Endothelial cell of umbilical vein (primary cell): ENCODE results near the gene PRDX4. TPM values are rescaled to one million over a fixed set of nuclear protein-coding genes. Genes with fewer than 3 reads are reported as not detected.

Experiments used
- BruUV-seq: library from RNA; stranded (reverse); fragments of 400-500 nt; replicated peaks from 2 replicates; lab custom pipeline; 2021; lab: Mats Ljungman, UMichigan
- CTCF ChIA-PET: fragments of 300-600, 350-600 bp; sonication (Branson Sonifier 250); formaldehyde crosslinking; loops from one replicate; lab custom pipeline; 2021; ENCODE audit warnings: antibody characterized with exemption, inconsistent platforms; lab: Charles Lee
- POLR2A ChIA-PET: fragments of 300-600, 350-600 bp; sonication (Branson Sonifier 250); formaldehyde crosslinking; loops from one replicate; lab custom pipeline; 2021; ENCODE audit warnings: antibody characterized with exemption, inconsistent platforms; lab: Charles Lee
- DNase-seq: peaks from one replicate; pipeline ENCODE4 v3.0.0-alpha.2; 2011; ENCODE audit warnings: low read depth, low spot score
- FAIRE-seq: peaks from 2 replicates; lab custom pipeline; 2011; peaks lifted over from hg19 to GRCh38; lab: Jason Lieb, UNC
- H2AFZ ChIP-seq: 2 replicates; pipeline ENCODE4 v1.6.0; 2012; ENCODE audit warnings: low read depth, low read length, control low read depth, inconsistent platforms
- H3K27ac ChIP-seq: 2 replicates; pipeline ENCODE4 v1.5.1; 2011; ENCODE audit warnings: low read depth, mild to moderate bottlenecking, control low read depth, low read length, moderate library complexity; ENCODE audit not compliant: insufficient read depth
- H3K27me3 ChIP-seq, 2 experiments: 2 replicates each; pipeline versions ENCODE4 v1.6.0 to v1.6.1; 2011; ENCODE audit warnings: low read length in 2 of 2, mixed read lengths in 1 of 2; ENCODE audit not compliant: control insufficient read depth in 2 of 2, insufficient read depth in 2 of 2
- H3K36me3 ChIP-seq, 2 experiments: 2 replicates in 1 of 2; 3 replicates in 1 of 2; pipeline ENCODE4 v1.5.1; 2011; ENCODE audit warnings: low read length in 2 of 2, mild to moderate bottlenecking in 1 of 2, moderate library complexity in 1 of 2; ENCODE audit not compliant: control insufficient read depth in 2 of 2, insufficient read depth in 2 of 2; ENCODE audit errors: extremely low read depth in 1 of 2
- H3K4me1 ChIP-seq: 3 replicates; pipeline ENCODE4 v1.5.1; 2011; ENCODE audit warnings: mild to moderate bottlenecking, low read length; ENCODE audit not compliant: control insufficient read depth, insufficient read depth; ENCODE audit errors: extremely low read depth
- H3K4me2 ChIP-seq: 2 replicates; pipeline ENCODE4 v1.6.1; 2011; ENCODE audit warnings: low read length, control low read depth, mixed read lengths; ENCODE audit not compliant: insufficient read depth
- H3K4me3 ChIP-seq, 3 experiments: fragments of 200-600 bp in 1 of 3; sonication (generic), shearing (Covaris generic) in 1 of 3; replicated peaks in 1 of 3; 2 replicates each; pipeline ENCODE4 v1.5.1; 2011 to 2016; ENCODE audit warnings: control low read depth in 3 of 3, low read length in 3 of 3, mild to moderate bottlenecking in 2 of 3, inconsistent platforms in 1 of 3, low read depth in 1 of 3, moderate library complexity in 1 of 3; ENCODE audit not compliant: insufficient read depth in 1 of 3
- H3K79me2 ChIP-seq: 2 replicates; pipeline ENCODE4 v1.6.0; 2012; ENCODE audit warnings: low read length, inconsistent platforms; ENCODE audit not compliant: control insufficient read depth, insufficient read depth
- H3K9ac ChIP-seq: replicated peaks from 2 replicates; pipeline ENCODE3; 2011; ENCODE audit warnings: low read length, control low read depth; ENCODE audit not compliant: insufficient read depth; ENCODE audit errors: extremely low read depth
- H3K9me1 ChIP-seq: replicated peaks from 3 replicates; pipeline ENCODE4 v1.6.0; 2011; ENCODE audit warnings: mild to moderate bottlenecking, low read length; ENCODE audit not compliant: control insufficient read depth, insufficient read depth; ENCODE audit errors: extremely low read depth
- H3K9me3 ChIP-seq: replicated peaks from 2 replicates; pipeline ENCODE4 v1.5.1; 2012; ENCODE audit warnings: low read length, inconsistent platforms; ENCODE audit not compliant: control insufficient read depth, insufficient read depth
- H4K20me1 ChIP-seq: replicated peaks from 2 replicates; pipeline ENCODE3; 2011; ENCODE audit warnings: mild to moderate bottlenecking, low read length; ENCODE audit not compliant: control insufficient read depth, insufficient read depth; ENCODE audit errors: extremely low read depth
- CTCF ChIP-seq, 2 donors: IDR thresholded peaks; 1 replicate in 1 of 2; 2 replicates in 1 of 2; pipeline ENCODE4 v1.5.1; 2011; ENCODE audit warnings: low read length in 2 of 2, mild to moderate bottlenecking in 2 of 2, moderate library complexity in 2 of 2, control low read depth in 1 of 2, inconsistent platforms in 1 of 2, low read depth in 1 of 2; ENCODE audit not compliant: insufficient read depth in 1 of 2; ENCODE audit errors: extremely low read depth in 1 of 2
- EZH2 ChIP-seq: IDR thresholded peaks from 2 replicates; pipeline ENCODE4 v1.6.1; 2012; ENCODE audit warnings: borderline replicate concordance, low read depth, mild to moderate bottlenecking, moderate library complexity, low read length, inconsistent platforms; ENCODE audit not compliant: severe bottlenecking
- FOS ChIP-seq: IDR thresholded peaks from 2 replicates; pipeline ENCODE4 v1.6.1; 2011; ENCODE audit warnings: mild to moderate bottlenecking, low read length, moderate library complexity, borderline replicate concordance; ENCODE audit not compliant: insufficient read depth
- GATA2 ChIP-seq: IDR thresholded peaks from 2 replicates; pipeline ENCODE4 v1.7.0; 2011; ENCODE audit warnings: low read depth, mild to moderate bottlenecking, moderate library complexity, mixed read lengths, low read length; ENCODE audit not compliant: insufficient read length, insufficient read depth
- MYC ChIP-seq: IDR thresholded peaks from one replicate; pipeline ENCODE4 v1.6.1; 2011; ENCODE audit warnings: mild to moderate bottlenecking, low read depth, low read length
- POLR2AphosphoS5 ChIP-seq: IDR thresholded peaks from 2 replicates; pipeline ENCODE4 v1.6.1; 2012; ENCODE audit warnings: low read depth, mild to moderate bottlenecking, control low read depth, low read length, moderate library complexity; ENCODE audit not compliant: insufficient read depth
- dilution Hi-C: fragments of 300-500 bp; cut with MboI; formaldehyde crosslinking; loops from one replicate; pipeline ENCODE4 v1.15.0; 2019; ENCODE audit warnings: low sequenced_read_pairs; ENCODE audit not compliant: extremely low pct_ligation_motif_present
- intact Hi-C: fragments of 100-400 bp; cut with micrococcal nuclease; formaldehyde crosslinking; loops from one replicate; pipeline ENCODE4 v1.10.0; 2022
- polyA plus RNA-seq, 4 experiments: library from polyadenylated mRNA; depleted of rRNA in 3 of 4; stranded (reverse) in 3 of 4; unstranded in 1 of 4; fragments of >200 nt; gene quantifications; 2 replicates each; pipeline versions ENCODE4 v1.2.1 to v1.2.3, GENCODE V29; 2011 to 2012; ENCODE audit warnings: missing spikeins in 1 of 4
- total RNA-seq: library from RNA; stranded (reverse); gene quantifications from 2 replicates; pipeline ENCODE4 v1.2.3, GENCODE V29; 2021
- TF ChIP-seq, protein P1 (sequence below): IDR thresholded peaks from 2 replicates; pipeline ENCODE4 v1.6.1; 2011; ENCODE audit not compliant: insufficient read depth, insufficient read length

Gene PRDX4
- total and polyA plus RNA-seq, 2 donors (not counting 3 experiments of a cell fraction or from before 2014, with no cell fraction given): 144 to 145 TPM

DNA sequence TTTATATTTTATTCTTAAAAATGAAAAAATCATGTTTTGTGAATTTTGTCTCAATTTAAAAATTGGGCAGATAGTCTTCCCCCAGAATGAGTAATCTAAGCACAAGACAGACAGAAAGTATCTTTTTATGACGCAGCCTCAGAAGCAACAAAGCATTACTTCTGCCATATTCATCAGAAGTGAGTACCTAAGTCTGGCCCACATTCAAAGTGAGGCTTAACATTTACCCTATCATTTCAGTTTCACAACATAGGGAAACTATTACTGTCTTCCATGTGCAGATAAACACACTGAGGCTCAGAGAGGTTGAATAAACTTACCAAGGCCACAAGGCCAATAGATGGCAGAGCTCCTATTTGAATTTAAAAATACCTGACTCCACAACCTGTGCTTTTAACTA is 4.4 kb upstream of the PRDX4 start:
- dilution Hi-C loops: no loop called here
- H3K9me3 ChIP-seq: no peaks in the 10 kb centered on the region
- intact Hi-C loops: no loop called here
- no TSS peak for BruUV-seq
- POLR2A ChIA-PET: no interaction called here
- no peaks in the 10 kb centered on the region for H3K27me3 ChIP-seq
- H3K36me3 ChIP-seq: no peaks in the 10 kb centered on the region
- H2AFZ ChIP-seq: no peak overlapping the region
- peaks cover 5% of the 10 kb centered on the region for H3K79me2 ChIP-seq
- CTCF ChIA-PET: no interaction called here
- no peak overlapping the region for H3K27ac ChIP-seq
- H3K9ac ChIP-seq: no peak overlapping the region
- H3K4me2 ChIP-seq: no peak overlapping the region
- FAIRE-seq: no peak
- H4K20me1 ChIP-seq: no peaks in the 10 kb centered on the region
- TF ChIP-seq, protein P1, sequence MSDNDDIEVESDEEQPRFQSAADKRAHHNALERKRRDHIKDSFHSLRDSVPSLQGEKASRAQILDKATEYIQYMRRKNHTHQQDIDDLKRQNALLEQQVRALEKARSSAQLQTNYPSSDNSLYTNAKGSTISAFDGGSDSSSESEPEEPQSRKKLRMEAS: no peak
- no peak for DNase-seq
- no peaks in the 10 kb centered on the region for H3K9me1 ChIP-seq
- peaks cover 4% of the 10 kb centered on the region for H3K4me1 ChIP-seq
- H3K4me3 ChIP-seq: no peak overlapping the region

DNA sequence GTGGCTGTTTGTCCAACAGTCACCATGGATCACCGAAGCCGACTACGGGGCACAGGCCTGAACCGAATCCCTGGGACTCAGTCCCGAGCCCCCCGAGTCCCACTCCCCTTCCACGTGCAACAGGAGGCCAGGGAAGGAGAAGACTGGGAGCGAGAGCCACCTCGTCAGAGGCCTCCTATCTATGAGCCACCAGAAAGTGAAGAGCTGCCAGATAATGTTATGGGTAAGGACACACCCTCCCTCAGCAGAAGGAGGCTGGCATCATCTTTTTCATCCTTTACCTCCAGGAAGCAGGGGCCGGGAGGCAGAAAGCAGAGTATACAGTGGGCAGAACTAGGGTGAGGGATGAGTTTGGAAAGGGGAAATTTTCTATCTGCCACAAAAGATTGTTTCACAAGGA is 2.8 kb upstream of the PRDX4 start:
- Histone ChIP-seq H3K79me2 (peaks cover 20% of the 10 kb centered on the region), H4K20me1 (no peaks in the 10 kb centered on the region), H3K4me1 (peaks cover 9% of the 10 kb centered on the region), H3K9me3 (no peaks in the 10 kb centered on the region), H3K27ac (no peak overlapping the region), H3K36me3 (no peaks in the 10 kb centered on the region), H3K27me3 (no peaks in the 10 kb centered on the region), H3K9ac (no peak overlapping the region), H3K4me3 (no peak overlapping the region), H2AFZ (no peak overlapping the region), H3K4me2 (no peak overlapping the region), H3K9me1 (no peaks in the 10 kb centered on the region)
- DNase-seq (no peak), FAIRE-seq (no peak)
- POLR2A ChIA-PET: no interaction called here
- no TSS peak for BruUV-seq
- CTCF ChIA-PET: no interaction called here
- TF ChIP-seq EZH2 (no peak), CTCF (IDR thresholded peaks at IDR 0.05; ENCODE audit: extremely low read depth in 1 of 2, insufficient read depth in 1 of 2, low read depth in 1 of 2, low read length in 2 of 2) (no peak), FOS (no peak), POLR2AphosphoS5 (no peak), MYC (no peak), GATA2 (no peak)
- TF ChIP-seq, protein P1: no peak
- dilution Hi-C loops: no loop called here
- intact Hi-C loops: no loop called here
